Stomach (tissue), 4 donors: ENCODE data around the gene MPST.

Experiments used
- CTCF ChIP-seq, 7 experiments: fragments of 450-650 bp in 4 of 7; fragments of 200-600 bp in 3 of 7; sonication (generic) in 3 of 7; IDR thresholded peaks; one replicate each; pipeline ENCODE4 v1.5.1; 2016 to 2019; ENCODE audit warnings: antibody characterized with exemption in 7 of 7, control low read depth in 2 of 7, mild to moderate bottlenecking in 1 of 7
- EP300 ChIP-seq: sonication (generic); formaldehyde crosslinking; IDR thresholded peaks from one replicate; pipeline ENCODE4 v1.6.1; 2017; ENCODE audit warnings: antibody characterized with exemption
- POLR2A ChIP-seq, 4 donors: fragments of 450-650 bp; IDR thresholded peaks; one replicate each; pipeline ENCODE4 v1.6.1; 2016; ENCODE audit warnings: antibody characterized with exemption in 4 of 4, control low read depth in 2 of 4, mild to moderate bottlenecking in 1 of 4, moderate library complexity in 1 of 4
- POLR2AphosphoS5 ChIP-seq, 3 donors: sonication (generic); formaldehyde crosslinking; IDR thresholded peaks; one replicate each; pipeline ENCODE4 v1.6.1; 2016; ENCODE audit warnings: antibody characterized with exemption in 3 of 3

GRCh38 chr22:36990457-36990856, 29.1 kb upstream of the MPST start:
- TF ChIP-seq CTCF (IDR thresholded peaks at IDR 0.05) (no peak), POLR2A (IDR thresholded peaks at IDR 0.05) (no peak), EP300 (no peak), POLR2AphosphoS5 (IDR thresholded peaks at IDR 0.05) (no peak)
